Ovary (tissue), 9 donors: Measurements from ENCODE around the gene R3HCC1L. TPM values are rescaled to one million over a fixed set of nuclear protein-coding genes. Genes with fewer than 3 reads are reported as not detected.

Experiments used
- DNase-seq, 5 donors: peaks; one replicate each; pipeline ENCODE4 v3.0.0-alpha.2; 2019 to 2020
- H3K27ac ChIP-seq, 2 donors: fragments of 200-600 bp; one replicate each; pipeline versions ENCODE4 v1.5.1 to v1.8.0; 2019 to 2022
- H3K27me3 ChIP-seq: fragments of 200-600 bp; one replicate; pipeline ENCODE4 v1.8.0; 2022
- H3K36me3 ChIP-seq: fragments of 200-600 bp; sonication (generic); one replicate; pipeline ENCODE4 v1.5.1; 2019
- H3K4me1 ChIP-seq: one replicate; pipeline ENCODE4 v1.8.1; 2013; ENCODE audit warnings: mild to moderate bottlenecking, moderate library complexity; ENCODE audit not compliant: insufficient read depth
- H3K4me3 ChIP-seq: fragments of 200-600 bp; sonication (generic); one replicate; pipeline ENCODE4 v1.5.1; 2017
- H3K9me3 ChIP-seq, 2 donors: fragments of 200-600 bp in 1 of 2; sonication (generic) in 1 of 2; one replicate each; pipeline versions ENCODE4 v1.5.1 to v1.8.1; 2013 to 2019; ENCODE audit warnings: mild to moderate bottlenecking in 1 of 2, moderate library complexity in 1 of 2
- EP300 ChIP-seq: sonication (generic); formaldehyde crosslinking; IDR thresholded peaks from one replicate; pipeline ENCODE4 v1.6.1; 2017; ENCODE audit warnings: antibody characterized with exemption
- POLR2A ChIP-seq: fragments of 450-650 bp; IDR thresholded peaks from one replicate; pipeline ENCODE4 v1.6.1; 2017; ENCODE audit warnings: antibody characterized with exemption, mild to moderate bottlenecking, moderate library complexity
- WGBS, 3 donors: extraction: QIAGEN DNeasy Blood & Tissue Kit in 1 of 3; methylation state at CpG; one replicate each; pipeline versions ENCODE4 v1.1.5 to v1.1.7; 2013 to 2017; 5-methylcytosine and 5-hydroxymethylcytosine counted together
- intact Hi-C, 4 donors: fragments of 100-400 bp; cut with DNase I; formaldehyde crosslinking; loops; one replicate each; pipeline versions ENCODE4 v1.11.0 to v1.15.1; 2022 to 2023
- polyA plus RNA-seq, 2 donors: library from polyadenylated mRNA; stranded (reverse); fragments of 200-250 nt in 1 of 2; fragments of 350-450 nt in 1 of 2; fragmentation: Illumina TruSeq in 1 of 2; extraction: RNeasy Lipid Tissue Mini Kit (QIAGEN cat#74804) in 1 of 2; gene quantifications; one replicate each; pipeline ENCODE4 v1.2.3, GENCODE V29; 2013 to 2014
- total RNA-seq, 7 donors: library from RNA; depleted of rRNA in 2 of 7; stranded (reverse); fragments of >200 nt in 2 of 7; fragmentation: NEBNext Ultra II Directional in 3 of 7; extraction: Animal tissue kit (Norgen Biotek cat#: 25700) in 3 of 7; gene quantifications; one replicate each; pipeline versions ENCODE4 v1.1.0 to v1.2.4, GENCODE V29; 2016 to 2023
- TF ChIP-seq, protein P1 (sequence below), 3 donors: fragments of 450-650 bp in 2 of 3; fragments of 200-600 bp in 1 of 3; IDR thresholded peaks; one replicate each; pipeline versions ENCODE4 v1.5.1 to v1.8.0; 2016 to 2022; ENCODE audit warnings: antibody characterized with exemption in 3 of 3, mild to moderate bottlenecking in 1 of 3
- donor health status: DM: no; HTN: no; CAD: no; lungs with moderate emphysema.
- donor health status: DM: no; HTN: no; CAD: no.
- donor health status: Bipolar disorder and iron deficiency.
- donor health status: DM: yes; HTN: yes; CAD: no.
- donor health status: DM: no; HTN: no; CAD: no.
- donor health status: DM: yes; HTN: yes; CAD: no.

Gene R3HCC1L
- total and polyA plus RNA-seq, 9 donors = 7.4 to 10.8 (median 9.1) TPM

DNA sequence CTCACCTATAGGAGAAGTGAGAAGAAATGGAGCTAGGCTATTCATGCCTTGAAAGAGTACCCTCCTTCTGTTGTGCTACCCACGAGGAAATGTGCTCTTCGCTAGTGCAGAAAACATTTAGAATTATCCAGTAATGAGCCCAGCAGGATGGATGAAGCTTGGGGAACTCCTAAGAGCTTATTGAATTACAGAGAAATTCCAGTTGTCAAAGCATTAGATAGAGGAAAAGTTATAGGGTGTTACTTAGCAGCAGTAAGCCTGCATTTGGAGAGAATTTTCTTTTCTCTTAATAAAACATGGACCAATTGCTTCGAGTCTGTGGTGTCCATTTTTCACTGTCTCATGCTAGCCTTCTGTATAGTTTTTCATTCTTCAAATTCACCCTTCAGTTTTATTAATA, 5.0 kb downstream of the R3HCC1L start:
- DNase-seq = no peak
- Histone ChIP-seq H3K4me3 (no peak overlapping the region), H3K9me3 (no peaks in the 10 kb centered on the region), H3K27ac (no peak overlapping the region), H3K27me3 (no peaks in the 10 kb centered on the region), H3K36me3 (no peaks in the 10 kb centered on the region), H3K4me1 (peaks cover 5% of the 10 kb centered on the region)
- 13 to 27% (median 21%) methylated on average over 3 of the region's 3 CpGs for WGBS, 3 donors
- intact Hi-C loops = no loop called here
- TF ChIP-seq EP300 (no peak), POLR2A (no peak)
- TF ChIP-seq, protein P1, sequence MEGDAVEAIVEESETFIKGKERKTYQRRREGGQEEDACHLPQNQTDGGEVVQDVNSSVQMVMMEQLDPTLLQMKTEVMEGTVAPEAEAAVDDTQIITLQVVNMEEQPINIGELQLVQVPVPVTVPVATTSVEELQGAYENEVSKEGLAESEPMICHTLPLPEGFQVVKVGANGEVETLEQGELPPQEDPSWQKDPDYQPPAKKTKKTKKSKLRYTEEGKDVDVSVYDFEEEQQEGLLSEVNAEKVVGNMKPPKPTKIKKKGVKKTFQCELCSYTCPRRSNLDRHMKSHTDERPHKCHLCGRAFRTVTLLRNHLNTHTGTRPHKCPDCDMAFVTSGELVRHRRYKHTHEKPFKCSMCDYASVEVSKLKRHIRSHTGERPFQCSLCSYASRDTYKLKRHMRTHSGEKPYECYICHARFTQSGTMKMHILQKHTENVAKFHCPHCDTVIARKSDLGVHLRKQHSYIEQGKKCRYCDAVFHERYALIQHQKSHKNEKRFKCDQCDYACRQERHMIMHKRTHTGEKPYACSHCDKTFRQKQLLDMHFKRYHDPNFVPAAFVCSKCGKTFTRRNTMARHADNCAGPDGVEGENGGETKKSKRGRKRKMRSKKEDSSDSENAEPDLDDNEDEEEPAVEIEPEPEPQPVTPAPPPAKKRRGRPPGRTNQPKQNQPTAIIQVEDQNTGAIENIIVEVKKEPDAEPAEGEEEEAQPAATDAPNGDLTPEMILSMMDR (IDR thresholded peaks at IDR 0.05) = no peak

DNA sequence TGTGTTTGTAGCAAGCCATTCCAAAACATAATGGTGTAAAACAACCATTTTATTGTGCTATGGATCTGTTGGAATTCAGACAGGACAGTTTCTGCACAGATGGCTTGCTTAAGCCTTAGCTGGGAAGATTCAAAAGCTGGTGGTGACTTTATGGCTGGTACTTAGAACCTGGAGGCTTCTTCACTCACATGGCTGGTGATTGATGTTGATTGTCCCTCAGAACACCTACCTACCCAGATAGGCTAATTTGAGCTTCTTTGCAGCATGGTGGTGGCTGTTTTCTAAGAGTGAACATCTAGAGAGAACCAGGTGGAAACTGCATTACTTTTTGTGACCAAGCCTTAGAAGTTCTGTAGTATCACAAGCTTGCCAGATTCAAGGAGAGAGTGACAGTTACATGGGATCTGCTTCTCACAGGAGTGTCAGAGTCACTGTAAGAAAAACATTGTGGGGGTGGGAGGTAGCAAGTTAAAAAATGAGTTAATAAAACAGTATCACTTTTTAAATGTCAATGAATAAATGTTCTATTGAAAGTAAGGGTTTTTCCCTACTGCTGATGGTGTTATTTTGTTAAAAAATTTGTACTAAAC, 7.1 kb downstream of the R3HCC1L start:
- no peak for TF ChIP-seq POLR2A
- TF ChIP-seq, protein P1 (IDR thresholded peaks at IDR 0.05) = no peak
- TF ChIP-seq EP300 = no peak
- H3K4me1 ChIP-seq = peaks cover 3% of the 10 kb centered on the region
- H3K36me3 ChIP-seq = no peaks in the 10 kb centered on the region
- H3K27ac ChIP-seq = no peak overlapping the region
- H3K4me3 ChIP-seq = no peak overlapping the region
- no peak for DNase-seq
- intact Hi-C loops = no loop called here
- no peaks in the 10 kb centered on the region for H3K9me3 ChIP-seq
- no peaks in the 10 kb centered on the region for H3K27me3 ChIP-seq

DNA sequence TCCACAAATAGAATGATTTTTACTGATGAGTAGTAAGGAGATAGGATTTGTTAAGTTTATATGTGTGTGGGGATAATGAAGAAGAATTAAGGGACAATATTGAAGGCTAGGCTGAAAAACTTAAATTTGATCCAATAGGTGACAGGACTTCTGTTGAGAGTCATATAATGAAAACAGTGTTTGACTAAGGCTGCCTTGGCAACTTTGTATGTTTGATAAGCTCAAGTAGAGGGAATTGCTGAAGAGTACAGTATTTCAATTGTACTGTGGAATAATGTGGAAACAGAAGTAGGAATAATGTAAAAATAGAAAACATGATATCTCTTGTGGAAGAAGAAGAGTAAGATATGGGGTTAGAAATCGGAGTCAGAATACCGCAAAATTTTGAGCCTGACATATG, 10.5 kb downstream of the R3HCC1L start:
- Histone ChIP-seq H3K4me3 (no peak overlapping the region), H3K9me3 (no peaks in the 10 kb centered on the region), H3K27me3 (no peaks in the 10 kb centered on the region), H3K27ac (no peak overlapping the region), H3K4me1 (no peaks in the 10 kb centered on the region), H3K36me3 (no peaks in the 10 kb centered on the region)
- TF ChIP-seq POLR2A (no peak), EP300 (no peak)
- TF ChIP-seq, protein P1 (IDR thresholded peaks at IDR 0.05) = no peak
- no peak for DNase-seq
- intact Hi-C loops = no loop called here
- 94 to 96% (median 96%) methylated on average over 2 of the region's 2 CpGs for WGBS, 3 donors

DNA sequence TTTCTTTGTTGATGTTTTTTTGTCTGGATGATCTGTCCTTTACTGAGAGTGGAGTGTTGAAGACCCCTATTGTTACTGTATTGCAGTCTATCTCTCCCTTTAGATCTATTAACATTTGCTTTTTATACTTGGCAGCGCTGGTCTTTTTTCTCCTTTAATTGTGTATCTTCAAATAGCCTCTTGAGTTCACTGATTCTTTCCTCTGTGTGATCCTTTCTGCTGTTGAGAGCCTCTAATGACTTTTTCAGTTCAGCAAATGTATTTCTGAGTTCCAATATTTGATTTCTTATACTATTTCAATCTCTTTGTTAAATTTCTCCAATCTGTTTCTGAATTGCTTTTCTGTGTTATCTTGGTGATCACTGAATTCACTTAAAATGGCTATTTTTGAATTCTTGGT, 15.4 kb downstream of the R3HCC1L start:
- TF ChIP-seq EP300 (no peak), POLR2A (no peak)
- TF ChIP-seq, protein P1 (IDR thresholded peaks at IDR 0.05) = no peak
- intact Hi-C loops = no loop called here
- H3K4me1 ChIP-seq = no peaks in the 10 kb centered on the region
- no peak overlapping the region for H3K27ac ChIP-seq
- DNase-seq = no peak
- H3K9me3 ChIP-seq = no peaks in the 10 kb centered on the region
- no peaks in the 10 kb centered on the region for H3K27me3 ChIP-seq
- no peak overlapping the region for H3K4me3 ChIP-seq
- no peaks in the 10 kb centered on the region for H3K36me3 ChIP-seq
- WGBS, 3 donors = 95 to 98% (median 97%) methylated on average over 1 of the region's 1 CpG
